Ishikawa (cell line): ENCODE measurements around the gene TM7SF2.
A peak's percentile ranks its signal among the peaks of the same experiment; 100 is the strongest.

ENCODE experiments used
- CEBPB ChIP-seq: IDR thresholded peaks from 2 replicates; pipeline ENCODE4 v1.6.1; 2012
- CREB1 ChIP-seq: IDR thresholded peaks from 2 replicates; pipeline ENCODE4 v1.6.1; 2012; ENCODE audit warnings: low read depth
- EGR1 ChIP-seq: IDR thresholded peaks from 2 replicates; pipeline ENCODE4 v1.6.1; 2012
- EP300 ChIP-seq: IDR thresholded peaks from 2 replicates; pipeline ENCODE4 v1.6.1; 2012; ENCODE audit warnings: borderline replicate concordance
- FOXM1 ChIP-seq: IDR thresholded peaks from 2 replicates; pipeline ENCODE4 v1.6.1; 2012; ENCODE audit warnings: low read depth, borderline replicate concordance
- MAX ChIP-seq: IDR thresholded peaks from 2 replicates; pipeline ENCODE4 v1.6.1; 2012
- NFIC ChIP-seq: IDR thresholded peaks from 2 replicates; pipeline ENCODE4 v1.6.1; 2012
- RAD21 ChIP-seq: IDR thresholded peaks from 2 replicates; pipeline ENCODE4 v1.6.1; 2012; ENCODE audit warnings: low read depth
- REST ChIP-seq: IDR thresholded peaks from 2 replicates; pipeline ENCODE4 v1.6.1; 2012; ENCODE audit warnings: low read depth, mild to moderate bottlenecking
- TAF1 ChIP-seq: IDR thresholded peaks from 2 replicates; pipeline ENCODE4 v1.6.1; 2012; ENCODE audit warnings: low read depth, mild to moderate bottlenecking
- TCF12 ChIP-seq: IDR thresholded peaks from 2 replicates; pipeline ENCODE4 v1.6.1; 2012; ENCODE audit warnings: low read depth
- TEAD4 ChIP-seq: IDR thresholded peaks from 2 replicates; pipeline ENCODE4 v1.6.1; 2012
- USF1 ChIP-seq: IDR thresholded peaks from 2 replicates; pipeline ENCODE4 v1.6.1; 2012
- YY1 ChIP-seq: IDR thresholded peaks from 2 replicates; pipeline ENCODE4 v1.6.1; 2012; ENCODE audit warnings: low read depth
- ZBTB7A ChIP-seq: IDR thresholded peaks from 2 replicates; pipeline ENCODE4 v1.6.1; 2012; ENCODE audit warnings: low read depth

TM7SF2 gene

DNA sequence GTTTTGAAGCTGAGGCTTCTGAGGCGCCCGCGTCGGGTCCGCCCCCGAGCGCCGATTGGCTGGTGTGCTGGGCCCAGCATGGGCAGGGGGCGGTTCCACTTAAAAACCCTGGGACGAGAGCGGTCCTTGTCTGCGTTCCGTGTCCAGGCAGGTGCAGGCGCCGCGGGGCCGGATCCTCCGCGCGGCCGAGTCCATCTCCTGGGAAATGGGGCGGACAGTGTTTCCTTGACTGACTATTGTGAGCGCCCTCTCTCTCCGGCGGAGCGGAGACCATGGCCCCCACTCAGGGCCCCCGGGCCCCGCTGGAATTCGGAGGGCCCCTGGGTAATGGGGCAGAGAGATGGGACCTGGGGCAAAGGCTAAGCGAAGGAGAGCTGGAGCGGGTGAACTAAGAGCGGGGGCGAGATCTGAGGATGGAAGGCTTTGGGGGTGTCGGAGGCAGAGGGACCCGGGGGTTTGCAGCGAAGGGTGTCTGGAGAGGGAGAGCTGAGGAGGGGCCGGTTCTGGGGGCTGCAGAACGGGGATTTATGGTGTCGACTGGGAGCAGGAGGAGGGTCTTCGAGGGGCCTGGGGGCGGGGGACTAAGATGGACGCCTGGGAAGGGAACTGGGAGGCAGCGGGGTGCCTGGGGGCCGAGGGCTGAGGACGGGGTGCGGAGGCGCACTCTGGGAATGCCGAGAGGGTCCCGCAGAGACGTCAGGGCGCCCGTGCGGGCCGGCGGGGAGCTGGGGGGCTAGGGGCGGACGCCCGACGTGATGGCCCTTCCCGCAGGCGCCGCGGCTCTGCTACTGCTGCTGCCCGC, at the start of gene TM7SF2:
Gene TM7SF2, plus strand, starts transcription at position 129 of the 802 bp plus-strand sequence. Its CDS starts 144 bp downstream, at position 273.
- TF ChIP-seq EGR1 = no peak
- no peak for TF ChIP-seq NFIC
- no peak for TF ChIP-seq CEBPB
- no peak for TF ChIP-seq YY1
- TF ChIP-seq REST = no peak
- no peak for TF ChIP-seq RAD21
- peak; percentile 40 for TF ChIP-seq ZBTB7A
- TF ChIP-seq TCF12 = no peak
- TF ChIP-seq USF1 = no peak
- peak; percentile 46; the same call in 1 of the 2 replicates for TF ChIP-seq MAX
- TF ChIP-seq TAF1 = peak; percentile 84
- no peak for TF ChIP-seq EP300
- TF ChIP-seq TEAD4 = no peak
- peak; percentile 49; the same call in 1 of the 2 replicates for TF ChIP-seq CREB1

DNA sequence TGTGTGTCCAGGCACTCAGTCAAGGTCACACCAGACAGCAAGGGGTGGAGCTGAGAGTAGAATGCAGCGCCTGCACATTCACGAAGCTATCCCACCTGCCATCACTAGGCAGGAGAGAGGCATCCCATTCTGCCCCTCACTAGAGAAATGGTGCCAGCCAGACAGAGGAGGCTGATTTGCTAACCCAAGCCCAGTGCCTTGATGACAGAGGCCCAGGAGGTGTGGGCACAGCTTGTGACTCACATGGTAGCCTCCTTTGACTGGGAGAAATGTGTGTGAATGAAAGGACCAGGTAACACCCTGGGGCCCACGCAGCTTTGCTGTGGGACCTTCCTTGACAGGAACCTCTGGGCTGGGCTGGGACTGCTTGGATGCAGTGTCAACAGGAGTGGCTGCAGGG, 48.1 kb upstream of the TM7SF2 start:
- TF ChIP-seq RAD21 = no peak
- no peak for TF ChIP-seq FOXM1
- no peak for TF ChIP-seq ZBTB7A
- TF ChIP-seq CREB1 = no peak
- TF ChIP-seq EGR1 = no peak
- TF ChIP-seq YY1 = no peak
- no peak for TF ChIP-seq MAX
- no peak for TF ChIP-seq NFIC
- TF ChIP-seq TCF12 = no peak
- TF ChIP-seq USF1 = no peak
- no peak for TF ChIP-seq TEAD4
- TF ChIP-seq CEBPB = no peak

- TF ChIP-seq USF1 = no peak
- TF ChIP-seq YY1 = no peak
- no peak for TF ChIP-seq RAD21
- no peak for TF ChIP-seq ZBTB7A
- no peak for TF ChIP-seq CREB1
- no peak for TF ChIP-seq EGR1
- TF ChIP-seq FOXM1 = no peak
- no peak for TF ChIP-seq NFIC
- no peak for TF ChIP-seq TEAD4
- TF ChIP-seq REST = no peak
- no peak for TF ChIP-seq TCF12
- TF ChIP-seq TAF1 = no peak
- TF ChIP-seq CEBPB = no peak
- no peak for TF ChIP-seq MAX
- no peak for TF ChIP-seq EP300
Measured at GRCh38 chr11:65064847-65065240, 46.8 kb upstream of the TM7SF2 start.

DNA sequence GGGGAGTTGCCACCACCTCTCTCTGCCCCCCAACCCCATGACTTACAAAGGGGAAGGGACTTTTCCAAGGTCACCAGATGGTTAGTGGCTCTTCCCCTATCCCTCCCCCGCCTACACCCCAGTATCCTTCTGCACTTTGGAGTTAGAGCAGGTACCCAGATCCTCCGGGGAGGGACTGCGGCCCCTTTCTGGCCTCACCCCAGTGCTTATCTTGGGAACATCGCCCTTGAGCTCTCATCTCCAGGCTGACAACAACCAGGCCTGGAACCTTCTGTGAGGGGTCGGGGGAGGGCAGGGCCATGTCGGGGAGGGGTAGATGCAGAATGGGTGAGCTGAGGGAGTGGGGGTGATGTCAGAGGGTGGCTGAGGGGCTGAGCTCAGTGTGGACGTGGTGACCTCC, 45.8 kb upstream of the TM7SF2 start:
- TF ChIP-seq TAF1 = no peak
- no peak for TF ChIP-seq MAX
- TF ChIP-seq ZBTB7A = no peak
- no peak for TF ChIP-seq CREB1

DNA sequence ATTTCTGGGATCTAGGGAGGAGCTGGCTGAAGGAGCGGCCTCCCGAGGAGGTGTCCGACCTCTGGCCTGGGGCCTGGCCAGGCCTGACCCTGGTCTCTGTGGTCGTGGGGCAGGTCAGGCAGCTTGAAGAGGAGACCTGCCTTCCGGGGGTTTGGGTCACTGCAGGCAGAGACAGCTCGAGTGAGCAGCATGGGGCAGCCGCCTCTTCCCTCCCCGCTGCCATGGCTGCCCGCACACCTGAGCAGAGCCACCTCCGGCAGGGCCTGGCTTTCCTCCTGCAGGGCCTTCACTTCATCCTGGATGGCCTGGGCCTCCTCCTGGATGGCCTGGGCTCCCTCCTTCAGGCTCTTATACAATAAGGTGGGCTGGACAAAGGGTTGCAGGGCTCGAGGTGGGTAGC, 45.4 kb upstream of the TM7SF2 start:
- TF ChIP-seq CREB1 (no peak), ZBTB7A (no peak), REST (no peak), EGR1 (no peak), TEAD4 (no peak), MAX (no peak), NFIC (no peak)
